OCI-LY7 (cell line): ENCODE measurements around the gene RSPRY1.

Experiments used
- CTCF ChIP-seq: fragments of 200-600 bp; sonication (generic); conservative IDR thresholded peaks from 2 replicates; pipeline ENCODE4 v1.5.1; 2014; ENCODE audit warnings: mild to moderate bottlenecking, antibody characterized with exemption, low read length, moderate library complexity, mixed read lengths
- EZH2phosphoT487 ChIP-seq: fragments of 200-600 bp; sonication (generic); IDR thresholded peaks from 2 replicates; pipeline ENCODE4 v1.6.1; 2018; ENCODE audit warnings: low read depth, borderline replicate concordance, mild to moderate bottlenecking, mixed run types, antibody characterized with exemption, low read length, moderate library complexity, mixed read lengths

- TF ChIP-seq CTCF: no peak
- no peak for TF ChIP-seq EZH2phosphoT487
Measured at GRCh38 chr16:57245472-57246113, 59.5 kb downstream of the RSPRY1 start.
